Fibroblast of lung (primary cell): ENCODE measurements around the gene RASSF3.

Experiments
- CTCF ChIP-seq, 2 donors: IDR thresholded peaks in 1 of 2; conservative IDR thresholded peaks in 1 of 2; 1 replicate in 1 of 2; 2 replicates in 1 of 2; pipeline ENCODE4 v1.5.1; 2011 to 2012; ENCODE audit warnings: low read length in 2 of 2, control low read depth in 1 of 2, inconsistent platforms in 1 of 2, low read depth in 1 of 2, mild to moderate bottlenecking in 1 of 2
- EZH2 ChIP-seq: IDR thresholded peaks from 2 replicates; pipeline ENCODE4 v1.5.1; 2012; ENCODE audit warnings: low read length, control low read depth, mild to moderate bottlenecking; ENCODE audit errors: missing control alignments

DNA sequence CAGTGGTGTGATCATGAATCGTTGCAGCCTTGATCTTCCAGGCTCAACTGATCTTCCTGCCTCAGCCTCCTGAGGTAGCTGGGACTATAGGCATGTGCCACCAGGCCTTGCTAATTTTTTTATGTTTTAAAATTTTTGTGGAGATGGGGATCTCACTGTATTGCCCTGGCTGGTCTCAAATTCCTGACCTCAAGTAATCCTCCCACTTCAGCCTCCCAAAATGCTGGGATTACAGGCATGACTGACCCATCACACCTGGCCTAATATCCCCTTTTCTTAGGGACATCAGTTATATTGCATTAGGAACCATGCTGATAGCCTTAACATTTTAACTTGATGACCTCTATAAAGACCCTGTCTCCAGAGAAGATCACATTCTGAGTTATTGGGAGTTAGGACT, 42.8 kb downstream of the RASSF3 start:
- TF ChIP-seq CTCF (conservative IDR thresholded peaks at IDR 0.05 in 1 of 2, IDR thresholded peaks at IDR 0.05 in 1 of 2; ENCODE audit: low read depth in 1 of 2, low read length in 2 of 2): no peak
- no peak for TF ChIP-seq EZH2
